Measurements from ENCODE around the gene PHKB.

PHKB gene

DNA sequence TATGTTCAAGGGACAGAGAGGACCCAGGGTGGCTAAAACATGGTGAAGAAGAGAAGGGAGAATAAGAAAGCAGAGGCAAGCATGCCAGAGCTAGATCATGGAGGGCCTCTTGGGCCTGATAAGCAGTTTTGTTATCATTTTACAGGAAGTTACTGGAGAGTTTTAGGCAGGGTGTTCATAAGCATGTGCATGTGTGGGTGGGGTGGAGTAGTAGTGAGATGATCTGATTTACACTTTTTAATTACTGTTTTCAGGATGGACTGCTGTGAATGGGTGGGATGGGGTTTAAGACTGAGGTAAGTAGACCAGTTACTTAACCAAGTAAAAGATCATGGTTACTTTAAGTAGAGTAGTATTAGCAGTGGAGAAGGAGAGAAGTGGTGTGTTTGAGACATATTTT is 173.6 kb downstream of the PHKB start:
- TF ChIP-seq POLR2AphosphoS5 (IDR thresholded peaks at IDR 0.05; ENCODE audit: low read depth, low read length): no peak
- TF ChIP-seq, protein P1, sequence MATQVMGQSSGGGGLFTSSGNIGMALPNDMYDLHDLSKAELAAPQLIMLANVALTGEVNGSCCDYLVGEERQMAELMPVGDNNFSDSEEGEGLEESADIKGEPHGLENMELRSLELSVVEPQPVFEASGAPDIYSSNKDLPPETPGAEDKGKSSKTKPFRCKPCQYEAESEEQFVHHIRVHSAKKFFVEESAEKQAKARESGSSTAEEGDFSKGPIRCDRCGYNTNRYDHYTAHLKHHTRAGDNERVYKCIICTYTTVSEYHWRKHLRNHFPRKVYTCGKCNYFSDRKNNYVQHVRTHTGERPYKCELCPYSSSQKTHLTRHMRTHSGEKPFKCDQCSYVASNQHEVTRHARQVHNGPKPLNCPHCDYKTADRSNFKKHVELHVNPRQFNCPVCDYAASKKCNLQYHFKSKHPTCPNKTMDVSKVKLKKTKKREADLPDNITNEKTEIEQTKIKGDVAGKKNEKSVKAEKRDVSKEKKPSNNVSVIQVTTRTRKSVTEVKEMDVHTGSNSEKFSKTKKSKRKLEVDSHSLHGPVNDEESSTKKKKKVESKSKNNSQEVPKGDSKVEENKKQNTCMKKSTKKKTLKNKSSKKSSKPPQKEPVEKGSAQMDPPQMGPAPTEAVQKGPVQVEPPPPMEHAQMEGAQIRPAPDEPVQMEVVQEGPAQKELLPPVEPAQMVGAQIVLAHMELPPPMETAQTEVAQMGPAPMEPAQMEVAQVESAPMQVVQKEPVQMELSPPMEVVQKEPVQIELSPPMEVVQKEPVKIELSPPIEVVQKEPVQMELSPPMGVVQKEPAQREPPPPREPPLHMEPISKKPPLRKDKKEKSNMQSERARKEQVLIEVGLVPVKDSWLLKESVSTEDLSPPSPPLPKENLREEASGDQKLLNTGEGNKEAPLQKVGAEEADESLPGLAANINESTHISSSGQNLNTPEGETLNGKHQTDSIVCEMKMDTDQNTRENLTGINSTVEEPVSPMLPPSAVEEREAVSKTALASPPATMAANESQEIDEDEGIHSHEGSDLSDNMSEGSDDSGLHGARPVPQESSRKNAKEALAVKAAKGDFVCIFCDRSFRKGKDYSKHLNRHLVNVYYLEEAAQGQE (IDR thresholded peaks at IDR 0.05; ENCODE audit: insufficient read depth in 1 of 2, low read depth in 2 of 2, low read length in 2 of 2): no peak
- no peak for TF ChIP-seq FOXP2 (optimal IDR thresholded peaks at IDR 0.05; ENCODE audit: borderline replicate concordance, extremely low read depth, extremely low read length, insufficient read depth)
- TF ChIP-seq TAF1 (IDR thresholded peaks at IDR 0.05; ENCODE audit: borderline replicate concordance, insufficient read depth, low read length): no peak
- no peak for TF ChIP-seq SIN3A (IDR thresholded peaks at IDR 0.05; ENCODE audit: borderline replicate concordance, insufficient read depth, low read length)

DNA sequence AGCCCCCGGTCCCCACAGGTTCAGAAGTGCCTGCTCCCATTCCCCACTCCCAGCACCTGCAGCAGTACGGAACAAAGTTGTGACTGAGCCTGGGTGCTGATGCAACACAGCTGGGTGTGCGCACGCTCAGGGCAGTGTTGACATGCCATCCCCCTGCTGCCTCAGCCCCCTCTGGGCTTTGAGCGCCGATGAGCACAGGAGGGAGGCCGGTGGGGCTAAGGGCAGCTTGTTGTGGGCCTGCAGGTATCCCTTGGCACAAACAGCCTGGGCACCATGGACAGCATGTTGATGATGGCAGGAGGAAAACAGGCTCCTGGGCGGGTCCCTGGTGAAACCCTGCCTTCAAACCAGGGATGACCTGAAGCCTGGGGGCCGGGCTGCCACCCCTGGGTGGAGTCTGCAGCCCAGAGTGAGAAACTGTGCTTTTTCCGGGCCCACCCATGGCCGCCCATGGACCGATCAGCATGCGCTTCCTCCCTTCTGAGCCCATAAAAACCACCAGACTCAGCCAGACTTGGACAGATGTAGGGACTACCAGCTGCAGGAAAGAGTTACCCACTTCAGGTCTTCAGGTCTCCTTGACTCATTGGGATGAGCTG is 175.5 kb downstream of the PHKB start:
- TF ChIP-seq FOXP2 (optimal IDR thresholded peaks at IDR 0.05; ENCODE audit: borderline replicate concordance, extremely low read depth, extremely low read length, insufficient read depth) (no peak), POLR2AphosphoS5 (IDR thresholded peaks at IDR 0.05; ENCODE audit: low read depth, low read length) (no peak), SIN3A (IDR thresholded peaks at IDR 0.05; ENCODE audit: borderline replicate concordance, insufficient read depth, low read length) (no peak), TAF1 (IDR thresholded peaks at IDR 0.05; ENCODE audit: borderline replicate concordance, insufficient read depth, low read length) (no peak)
- TF ChIP-seq, protein P1 (IDR thresholded peaks at IDR 0.05; ENCODE audit: insufficient read depth in 1 of 2, low read depth in 2 of 2, low read length in 2 of 2): no peak

DNA sequence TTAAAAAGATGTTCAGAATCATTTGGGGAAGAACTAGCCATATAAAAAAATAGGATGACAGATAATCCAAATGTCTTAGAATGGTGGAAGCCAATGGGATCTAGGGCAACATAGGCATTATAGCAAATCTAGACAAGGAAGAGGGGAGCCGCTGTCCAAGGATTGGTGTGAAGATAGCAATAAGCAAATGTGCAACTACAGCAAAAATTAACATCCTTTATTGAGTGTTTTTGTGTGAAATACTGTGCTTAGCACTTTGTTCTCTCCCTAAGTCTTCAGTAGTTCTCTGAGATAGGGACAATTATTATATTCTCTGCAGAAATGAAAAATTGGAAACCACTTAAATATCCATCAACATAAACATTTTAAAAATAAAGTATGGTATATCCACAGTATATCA is 177.0 kb downstream of the PHKB start:
- TF ChIP-seq, protein P1 (IDR thresholded peaks at IDR 0.05; ENCODE audit: insufficient read depth in 1 of 2, low read depth in 2 of 2, low read length in 2 of 2): no peak
- TF ChIP-seq TAF1 (IDR thresholded peaks at IDR 0.05; ENCODE audit: borderline replicate concordance, insufficient read depth, low read length) (no peak), SIN3A (IDR thresholded peaks at IDR 0.05; ENCODE audit: borderline replicate concordance, insufficient read depth, low read length) (no peak), POLR2AphosphoS5 (IDR thresholded peaks at IDR 0.05; ENCODE audit: low read depth, low read length) (no peak), FOXP2 (optimal IDR thresholded peaks at IDR 0.05; ENCODE audit: borderline replicate concordance, extremely low read depth, extremely low read length, insufficient read depth) (no peak)

DNA sequence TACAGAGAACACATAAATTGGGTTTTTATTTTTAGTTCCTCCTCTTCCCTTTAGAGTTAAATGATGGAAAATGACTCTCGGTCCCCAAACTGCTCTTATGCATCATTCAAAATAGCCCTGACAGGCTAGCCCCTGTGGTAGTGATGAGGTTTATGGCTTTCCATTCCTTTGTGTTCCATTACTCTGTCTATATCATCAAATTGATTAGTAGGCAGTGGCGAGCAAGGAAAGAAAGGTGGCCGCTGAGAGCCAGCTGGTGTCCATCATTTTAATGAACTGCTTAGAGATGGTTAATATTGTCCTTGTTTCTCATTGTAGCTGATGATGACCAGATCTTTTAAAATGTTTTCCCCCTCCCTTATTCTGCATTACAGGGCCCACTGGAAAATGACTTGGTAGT is 179.5 kb downstream of the PHKB start:
- TF ChIP-seq, protein P1 (IDR thresholded peaks at IDR 0.05; ENCODE audit: insufficient read depth in 1 of 2, low read depth in 2 of 2, low read length in 2 of 2): no peak
- TF ChIP-seq TAF1 (IDR thresholded peaks at IDR 0.05; ENCODE audit: borderline replicate concordance, insufficient read depth, low read length): no peak
- no peak for TF ChIP-seq POLR2AphosphoS5 (IDR thresholded peaks at IDR 0.05; ENCODE audit: low read depth, low read length)
- no peak for TF ChIP-seq FOXP2 (optimal IDR thresholded peaks at IDR 0.05; ENCODE audit: borderline replicate concordance, extremely low read depth, extremely low read length, insufficient read depth)
- no peak for TF ChIP-seq SIN3A (IDR thresholded peaks at IDR 0.05; ENCODE audit: borderline replicate concordance, insufficient read depth, low read length)

Data from PFSK-1 (cell line).